Left renal pelvis (tissue), 4 donors: ENCODE data around the gene ZNF770. TPM values are rescaled to one million over a fixed set of nuclear protein-coding genes. Genes with fewer than 3 reads are reported as not detected.
"Not testable (repeated sequence)": the region's sequence is repeated elsewhere in the genome, so short reads cannot be mapped to it uniquely, and the experiment has no call there.

Source experiments
- DNase-seq, 4 donors: peaks; one replicate each; pipeline ENCODE4 v3.0.0-alpha.2; 2013; ENCODE audit warnings: low read depth in 4 of 4, low spot score in 3 of 4
- polyA plus RNA-seq, 4 donors: library from polyadenylated mRNA; unstranded; fragments of 120-200 nt; gene quantifications; one replicate each; pipeline ENCODE4 v1.2.1, GENCODE V29; 2013; ENCODE audit not compliant: insufficient read length in 4 of 4

The ZNF770 gene
- polyA plus RNA-seq, 4 donors = 44.2 to 81.2 (median 63.1) TPM

DNA sequence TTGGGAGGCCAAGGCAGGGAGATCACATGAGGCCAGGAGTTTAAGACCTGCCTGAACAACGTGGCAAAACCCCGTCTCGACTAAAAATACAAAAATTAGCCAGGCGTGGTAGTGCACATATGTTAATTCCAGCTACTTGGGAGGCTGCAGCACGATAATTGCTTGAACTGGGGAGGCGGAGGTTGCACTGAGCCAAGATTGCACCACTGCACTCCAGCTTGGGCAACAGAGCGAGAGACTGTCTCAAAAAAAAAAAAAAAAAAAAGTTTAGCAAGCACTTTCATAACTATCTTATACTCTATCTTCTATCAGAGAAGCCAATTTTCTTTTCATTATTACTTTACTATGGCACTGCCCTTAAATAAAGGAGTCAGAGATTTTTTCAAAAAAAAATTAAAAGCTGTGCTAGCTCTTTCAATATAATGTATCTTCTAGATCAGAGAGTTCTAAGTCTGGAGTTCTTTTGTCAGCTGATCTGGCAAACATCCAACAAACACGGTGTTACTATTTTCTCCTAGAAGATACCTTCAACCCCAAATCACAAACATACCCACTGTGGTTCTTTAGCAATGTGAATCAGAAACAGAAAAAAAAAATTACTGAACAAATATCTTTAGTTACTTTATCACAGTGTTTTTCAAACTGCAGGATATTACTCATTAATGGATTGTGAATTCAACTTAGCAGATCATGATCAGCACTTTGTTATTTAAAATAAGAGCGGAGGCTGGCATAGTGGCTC lies 3.0 kb downstream of the ZNF770 start:
- DNase-seq = no peak

DNA sequence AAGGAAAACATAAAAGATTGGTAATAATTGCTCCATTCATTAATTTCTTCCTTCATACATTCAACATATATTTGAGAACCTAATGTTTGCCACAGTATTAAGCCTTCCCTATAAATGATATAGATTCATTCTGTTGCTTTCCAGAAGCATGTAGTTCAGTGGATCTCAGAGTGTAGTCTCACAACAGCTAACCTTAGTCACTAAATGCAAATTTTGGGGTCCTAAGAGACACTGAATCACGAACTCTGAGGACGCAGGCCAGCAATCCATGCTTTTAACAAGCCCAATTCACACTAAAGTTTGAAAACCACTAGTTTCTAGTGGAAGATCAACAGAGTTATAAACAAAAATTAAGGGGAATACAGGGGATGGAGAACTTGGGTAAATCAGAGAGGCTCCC lies 11.3 kb downstream of the ZNF770 start:
- no peak for DNase-seq

DNA sequence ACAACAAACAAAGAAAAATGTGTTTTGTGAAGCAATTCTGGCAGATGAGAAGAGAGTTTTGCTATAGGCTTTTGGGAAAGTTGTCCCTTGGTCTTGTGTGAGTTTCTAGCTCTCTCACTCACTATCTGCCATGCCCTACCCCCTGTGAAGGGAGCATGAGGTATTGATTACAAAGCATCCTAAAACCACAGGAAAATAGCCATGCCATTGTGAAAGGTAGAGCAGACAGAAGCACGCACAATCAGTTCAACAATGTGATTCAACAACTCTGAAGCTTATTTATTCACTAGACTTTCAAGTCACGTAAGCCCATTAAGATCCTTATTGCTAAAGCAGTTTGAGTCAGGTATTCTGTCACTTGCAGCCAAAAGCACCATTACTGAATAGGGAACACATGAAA lies 12.0 kb downstream of the ZNF770 start:
- DNase-seq = no peak

DNA sequence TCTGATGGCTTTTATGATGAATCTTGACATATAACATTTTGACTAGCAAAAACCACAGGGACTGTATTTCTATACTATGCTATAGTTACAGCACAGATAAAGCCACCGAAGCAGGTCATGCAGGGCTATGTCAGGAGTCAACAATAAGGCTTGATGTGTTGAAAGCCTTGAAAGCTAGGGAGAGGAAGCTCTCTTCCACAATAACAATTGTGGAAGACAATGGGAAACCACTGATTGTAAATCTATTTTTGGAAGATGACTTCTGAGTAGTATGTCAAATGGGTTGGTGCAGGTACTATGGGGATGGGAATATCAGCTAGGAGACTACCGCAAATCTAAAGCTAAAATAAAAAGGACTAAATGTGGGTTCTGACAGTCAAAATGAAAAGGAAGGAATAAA lies 14.6 kb downstream of the ZNF770 start:
- no peak for DNase-seq

DNA sequence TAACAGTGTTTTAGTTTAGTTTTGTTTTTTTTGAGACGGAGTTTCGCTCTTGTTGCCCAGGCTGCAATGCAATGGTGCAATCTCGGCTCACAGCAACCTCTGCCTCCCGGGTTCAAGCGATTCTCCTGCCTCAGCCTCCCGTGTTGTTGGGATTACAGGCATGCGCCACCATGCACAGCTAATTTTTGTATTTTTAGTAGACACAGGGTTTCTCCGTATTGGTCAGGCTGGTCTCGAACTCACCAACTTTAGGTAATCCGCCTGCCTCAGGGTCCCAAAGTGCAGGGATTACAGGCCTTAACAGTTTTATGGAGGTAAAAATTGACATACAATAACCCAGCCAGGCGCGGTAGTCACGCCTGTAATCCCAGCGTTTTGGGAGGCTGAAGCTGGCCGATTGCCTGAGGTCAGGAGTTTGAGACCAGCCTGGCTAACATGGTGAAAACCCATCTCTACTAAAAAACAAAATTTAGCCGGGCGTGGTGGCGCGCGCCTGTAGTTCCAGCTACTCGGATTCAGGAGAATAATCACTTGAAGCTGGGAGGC lies 17.9 kb downstream of the ZNF770 start:
- DNase-seq = not testable (repeated sequence)

DNA sequence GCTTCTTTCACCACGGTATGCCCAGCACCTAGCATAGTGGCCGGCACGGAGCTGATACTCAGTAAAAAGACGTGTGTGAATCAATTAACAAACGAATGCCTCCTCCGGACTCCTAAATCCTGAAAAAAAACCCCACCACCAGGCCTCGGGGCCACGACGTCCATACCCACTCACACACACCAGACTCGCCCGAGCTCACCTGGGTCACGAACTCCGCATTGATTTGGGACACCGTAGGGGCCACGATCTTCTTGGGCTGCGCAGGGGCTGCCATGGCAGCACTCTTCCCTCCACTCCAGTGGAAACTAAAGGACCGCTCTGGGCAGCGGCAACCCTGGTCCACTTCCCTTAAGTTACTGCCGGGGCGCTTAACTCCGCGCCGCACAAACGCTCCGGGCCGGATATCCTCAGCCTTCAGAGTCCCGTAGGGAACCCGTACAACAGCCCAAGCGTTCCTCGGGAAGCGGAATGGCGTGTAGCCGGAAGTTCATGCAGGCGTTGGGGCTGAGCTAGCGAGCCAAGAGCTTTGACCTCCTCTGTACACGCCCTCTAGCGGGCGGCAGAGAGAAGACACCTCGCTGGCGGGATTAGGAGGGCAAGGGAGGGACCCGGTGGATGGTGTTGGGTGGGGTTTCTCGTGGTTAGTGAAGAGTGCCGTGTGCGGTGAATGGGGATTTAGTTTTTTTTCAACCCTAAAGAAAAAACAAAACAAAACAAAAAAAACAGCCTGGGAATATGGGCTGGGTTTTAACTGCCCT lies 18.6 kb downstream of the ZNF770 start, which contains the start of gene AQR:
TSS of gene AQR (minus strand) at position 403 of the 758 bp plus-strand sequence. CDS start at position 274, 129 bp downstream.
- peak; percentile 85 to 93 (median 88) for DNase-seq

DNA sequence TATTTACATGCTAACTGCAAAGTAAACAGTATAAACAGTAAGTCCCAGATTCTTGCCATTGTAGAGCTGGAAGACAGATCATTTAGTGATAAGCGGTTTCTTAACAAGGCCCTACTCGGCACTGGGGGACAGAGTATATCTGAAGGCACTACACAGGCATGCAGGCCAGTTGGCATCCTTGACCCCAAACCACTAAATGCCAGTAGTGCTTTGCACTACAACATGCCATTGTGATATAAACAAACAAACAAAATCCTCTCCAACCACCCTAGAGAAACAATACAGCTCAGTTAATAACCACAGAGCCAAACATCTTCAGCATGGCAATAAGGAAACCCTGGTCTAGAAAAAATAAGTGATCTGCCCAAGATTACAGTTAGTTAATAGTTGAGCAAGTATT lies 23.8 kb downstream of the ZNF770 start:
- DNase-seq = no peak

DNA sequence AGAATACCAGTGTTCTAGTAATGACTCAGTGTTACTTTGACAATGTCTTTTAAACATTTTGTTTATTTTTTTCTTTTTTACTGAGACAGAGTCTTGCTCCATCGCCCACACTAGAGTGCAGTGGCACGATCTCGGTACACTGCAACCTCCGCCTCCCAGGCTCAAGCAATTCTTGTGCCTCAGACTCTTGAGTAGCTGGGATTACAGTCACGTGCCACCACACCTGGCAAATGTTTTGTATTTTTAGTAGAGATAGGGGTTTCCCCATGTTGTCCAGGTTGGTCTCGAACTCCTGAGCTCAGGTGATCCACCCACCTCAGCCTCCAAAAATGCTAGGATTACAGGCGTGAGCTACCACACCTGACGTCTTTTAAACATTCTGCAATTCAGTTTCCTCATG lies 34.2 kb downstream of the ZNF770 start:
- no peak for DNase-seq

DNA sequence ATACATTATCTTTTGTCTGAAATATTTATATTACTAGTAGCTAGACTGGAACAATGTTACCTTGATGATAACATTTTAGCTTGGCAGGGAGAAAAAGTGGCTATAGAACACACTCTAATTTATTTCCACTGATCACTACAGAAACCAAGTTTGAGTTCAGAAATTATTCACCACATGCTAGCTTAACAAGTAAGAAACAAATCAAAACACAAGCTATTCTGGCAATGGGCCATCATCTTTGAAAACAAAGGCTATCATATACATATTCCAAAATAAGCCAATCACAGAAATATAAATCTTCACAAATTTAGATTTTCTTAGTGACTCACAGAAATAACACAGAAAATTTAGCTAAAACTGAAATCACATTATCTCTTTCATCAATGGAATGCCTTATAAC lies 35.6 kb downstream of the ZNF770 start:
- DNase-seq = no peak

DNA sequence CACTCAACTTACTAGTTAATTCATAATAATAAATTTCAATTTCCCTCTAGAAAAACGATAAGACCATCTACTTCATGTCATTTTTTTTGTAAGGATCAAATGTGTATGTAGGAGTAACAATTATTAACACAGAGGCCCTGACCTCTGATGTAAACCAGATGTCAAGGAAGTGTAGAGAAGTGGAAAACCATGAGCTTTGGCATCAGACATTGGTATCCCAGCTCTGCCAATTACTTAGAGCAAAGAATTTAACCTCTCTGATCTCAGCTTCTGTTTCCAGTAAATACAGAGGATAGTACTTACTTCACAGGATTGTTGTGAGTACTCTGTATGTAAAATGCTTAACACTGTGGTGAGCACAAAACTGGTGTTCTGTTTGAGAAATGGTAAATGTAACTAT lies 36.1 kb downstream of the ZNF770 start:
- DNase-seq = no peak

DNA sequence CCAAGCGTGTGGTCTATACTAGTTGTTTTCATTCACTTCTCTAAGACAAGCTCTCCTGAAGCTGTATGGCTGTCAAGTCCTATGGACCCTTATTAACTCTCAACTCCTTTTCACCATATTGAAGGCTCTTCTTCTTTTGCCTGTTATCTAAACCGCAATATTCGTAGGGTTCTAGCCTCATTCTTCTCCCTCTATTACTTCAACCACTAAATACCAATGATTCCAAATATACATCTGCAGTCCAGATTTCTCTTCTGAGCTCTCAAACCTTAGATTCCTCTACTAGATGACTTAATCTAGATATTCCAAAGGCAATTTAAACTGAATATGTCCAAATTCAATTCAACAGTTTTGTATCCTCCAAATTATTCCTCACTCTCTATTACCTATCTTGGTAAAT lies 43.2 kb downstream of the ZNF770 start:
- no peak for DNase-seq

DNA sequence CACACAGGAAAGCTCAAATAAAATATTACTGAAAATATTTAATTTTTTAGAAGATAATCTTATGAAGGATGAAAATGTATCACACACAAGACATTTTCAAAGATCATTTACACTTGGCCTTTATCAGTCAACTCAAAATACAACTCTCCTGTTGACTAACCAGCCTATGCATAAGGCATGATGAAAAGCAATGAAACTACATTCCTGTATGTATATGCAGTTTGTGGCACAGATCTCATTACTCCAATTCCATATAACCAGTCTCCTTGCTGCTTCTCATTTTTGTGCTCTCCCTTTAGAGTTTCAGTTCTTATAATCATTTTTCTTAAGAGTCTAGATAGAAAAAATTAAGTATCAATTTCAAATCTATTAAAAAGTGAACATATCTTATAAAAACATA lies 44.4 kb downstream of the ZNF770 start:
- no peak for DNase-seq

DNA sequence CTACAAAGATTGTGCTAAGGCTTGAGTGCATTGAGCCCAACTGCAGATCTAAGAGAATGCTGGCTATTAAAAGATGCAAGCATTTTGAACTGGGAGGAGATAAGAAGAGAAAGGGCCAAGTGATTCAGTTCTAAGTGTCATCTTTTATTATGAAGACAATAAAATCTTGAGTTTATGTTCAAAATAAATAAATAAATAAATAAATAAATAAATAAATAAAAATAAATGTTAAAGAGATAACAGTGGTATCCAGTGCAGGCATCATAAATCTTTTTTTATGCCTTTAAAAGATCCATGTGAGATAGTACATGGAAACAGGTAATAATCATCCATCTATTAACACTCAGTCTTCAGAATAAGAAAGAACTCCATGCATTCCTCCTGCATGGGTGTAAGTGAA lies 44.8 kb downstream of the ZNF770 start:
- DNase-seq = not testable (repeated sequence)

DNA sequence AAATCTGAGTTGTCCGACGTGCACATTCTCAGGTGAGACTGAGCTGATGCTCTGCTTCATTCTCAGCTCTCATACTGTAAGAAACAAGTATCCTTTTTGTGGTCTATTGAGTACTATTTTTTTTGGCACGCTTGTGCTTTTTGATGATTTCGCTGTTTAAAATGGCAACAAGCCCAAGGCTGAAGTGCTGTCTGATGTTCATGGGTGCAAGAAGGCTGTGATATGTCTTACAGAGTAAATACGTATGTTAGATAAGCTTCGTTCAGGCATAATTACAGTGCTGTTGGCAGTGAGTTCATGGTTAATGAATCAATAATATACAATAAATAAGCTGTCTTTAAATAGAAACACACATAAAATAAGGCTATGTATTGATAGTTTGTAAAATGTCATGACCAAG lies 45.7 kb downstream of the ZNF770 start:
- peak in 1 of 4 donors; percentile 5 for DNase-seq

DNA sequence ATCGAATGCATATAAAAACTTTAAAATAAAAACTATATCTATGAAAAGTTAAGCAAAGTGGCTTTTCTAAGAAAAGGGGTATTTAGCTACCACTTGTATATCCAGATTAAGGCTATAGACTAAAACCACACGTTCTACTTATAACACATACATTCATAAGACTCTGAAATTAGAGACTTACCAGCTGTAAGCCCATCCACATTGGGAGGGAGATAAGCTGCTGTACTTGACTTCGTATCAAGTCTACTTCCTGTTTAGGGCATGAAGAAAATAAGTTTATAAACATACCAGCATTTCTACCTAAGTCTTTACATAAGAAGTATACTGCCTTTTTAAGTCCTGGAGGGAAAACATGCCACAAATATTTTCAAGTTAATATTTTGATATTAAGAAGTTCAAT lies 46.3 kb downstream of the ZNF770 start:
- DNase-seq = no peak

DNA sequence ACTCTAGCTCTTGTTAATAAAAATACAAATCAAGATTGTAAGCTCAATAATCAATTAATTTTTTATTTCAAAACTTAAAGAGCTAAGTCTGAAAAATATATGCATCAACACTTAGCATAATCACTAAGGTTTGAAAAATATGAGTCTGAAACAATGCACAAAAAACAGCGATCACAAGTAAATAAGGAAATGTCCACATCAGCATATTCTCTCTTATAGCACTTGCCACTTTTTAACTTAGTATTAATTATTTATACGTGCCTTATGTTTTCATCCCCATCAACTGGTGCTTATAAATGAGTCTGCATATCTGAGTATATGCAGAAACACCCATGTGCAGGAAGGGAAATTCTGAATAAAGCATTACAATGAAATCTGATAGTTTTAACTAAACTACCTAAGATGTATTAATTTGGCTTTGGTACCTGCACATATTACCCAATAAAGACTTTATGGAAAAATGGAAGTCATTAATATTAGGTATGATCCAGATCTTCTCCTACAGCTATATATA lies 46.8 kb downstream of the ZNF770 start:
- DNase-seq = no peak

DNA sequence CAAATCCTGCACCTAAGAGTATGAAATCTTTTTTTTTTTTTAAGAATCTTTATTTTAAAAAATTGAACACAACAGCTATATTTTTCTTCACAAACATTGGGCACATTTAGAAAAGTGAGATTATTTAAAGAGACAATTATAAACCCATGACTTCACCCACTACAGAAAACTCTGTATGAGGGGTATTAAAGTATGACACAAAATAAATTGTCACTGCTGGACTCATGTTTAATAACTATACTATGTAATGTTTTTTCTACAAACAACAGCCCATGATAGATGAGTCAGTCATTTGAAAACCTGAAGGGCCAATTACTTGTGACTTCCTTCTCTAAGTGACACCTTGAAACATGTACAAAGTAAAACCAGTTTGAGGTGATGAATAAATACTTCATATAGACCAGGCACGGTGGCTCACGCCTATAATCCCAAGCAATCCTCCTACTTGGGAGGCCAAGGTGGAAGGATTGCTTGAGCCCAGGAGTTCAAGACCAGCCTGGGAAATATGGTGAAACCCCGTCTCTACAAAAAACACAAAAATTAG lies 54.6 kb downstream of the ZNF770 start:
- no peak for DNase-seq

DNA sequence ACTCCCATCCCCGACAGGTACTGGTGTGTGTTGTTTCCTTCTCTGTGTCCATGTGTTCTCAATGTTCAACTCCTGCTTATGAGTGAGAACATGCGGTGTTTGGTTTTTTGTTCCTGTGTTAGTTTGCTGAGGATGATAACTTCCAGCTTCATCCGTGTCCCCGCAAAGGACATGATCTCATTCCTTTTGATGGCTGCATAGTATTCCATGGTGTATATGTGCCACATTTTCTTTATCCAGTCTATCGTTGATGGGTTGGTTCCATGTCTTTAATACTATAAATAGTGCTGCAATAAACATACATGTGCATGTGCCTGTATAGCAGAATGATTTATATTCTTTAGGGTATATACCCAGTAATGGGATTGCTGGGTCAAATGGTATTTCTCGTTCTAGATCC lies 59.7 kb downstream of the ZNF770 start:
- not testable (repeated sequence) for DNase-seq
